Right atrium auricular region (tissue), 2 donors: ENCODE results near the gene DRD4. TPM values are rescaled to one million over a fixed set of nuclear protein-coding genes. Genes with fewer than 3 reads are reported as not detected.

Source experiments
- DNase-seq: peaks from one replicate; pipeline ENCODE4 v3.0.0-alpha.2; 2019; ENCODE audit warnings: low spot score
- H3K27ac ChIP-seq, 2 donors: fragments of 200-600 bp; sonication (generic); 1 replicate in 1 of 2; 2 replicates in 1 of 2; pipeline ENCODE4 v1.5.1; 2016 to 2019
- H3K27me3 ChIP-seq, 2 donors: fragments of 200-600 bp; sonication (generic); one replicate each; pipeline versions ENCODE4 v1.5.1 to v1.6.0; 2017 to 2019
- H3K36me3 ChIP-seq: fragments of 200-600 bp; sonication (generic); one replicate; pipeline ENCODE4 v1.5.1; 2016
- H3K4me1 ChIP-seq, 2 donors: fragments of 200-600 bp; sonication (generic); one replicate each; pipeline versions ENCODE4 v1.5.1 to v1.6.0; 2017 to 2019
- H3K4me3 ChIP-seq, 2 donors: fragments of 200-600 bp; sonication (generic); 1 replicate in 1 of 2; 2 replicates in 1 of 2; pipeline ENCODE4 v1.5.1; 2017 to 2019; ENCODE audit warnings: mild to moderate bottlenecking in 1 of 2, moderate library complexity in 1 of 2
- H3K9me3 ChIP-seq, 2 donors: fragments of 200-600 bp; sonication (generic); one replicate each; pipeline ENCODE4 v1.5.1; 2019
- CTCF ChIP-seq, 2 donors: fragments of 200-600 bp; sonication (generic); IDR thresholded peaks; one replicate each; pipeline ENCODE4 v1.5.1; 2019; ENCODE audit warnings: antibody characterized with exemption in 2 of 2
- total RNA-seq, 2 donors: library from RNA; depleted of rRNA; stranded (reverse); fragments of >200 nt; gene quantifications; one replicate each; pipeline ENCODE4 v1.1.0, GENCODE V29; 2016

Gene DRD4
- total RNA-seq, 2 donors from 2014 or later = not detected

GRCh38 chr11:626475-627307 is 10.4 kb upstream of the DRD4 start, which contains the start of gene SCT:
Gene SCT (minus strand): TSS chr11:627181. CDS start chr11:627143, 38 bp downstream.
- peaks cover 0 to 5% of the 10 kb centered on the region in 2 donors for H3K4me1 ChIP-seq
- H3K27me3 ChIP-seq = peaks cover 0 to 3% of the 10 kb centered on the region in 2 donors
- TF ChIP-seq CTCF (IDR thresholded peaks at IDR 0.05) = no peak
- H3K4me3 ChIP-seq = no peak within 1 kb of the TSS
- H3K36me3 ChIP-seq = no peaks in the 10 kb centered on the region
- no peak for DNase-seq
- H3K9me3 ChIP-seq = no peaks in the 10 kb centered on the region
- H3K27ac ChIP-seq = no peak within 1 kb of the TSS

- no peak for DNase-seq
- Histone ChIP-seq H3K4me3 (no peak overlapping the region), H3K27ac (no peak overlapping the region)
Observed at GRCh38 chr11:627308-627576, 9.8 kb upstream of the DRD4 start.

GRCh38 chr11:628056-628455 is 9.0 kb upstream of the DRD4 start:
- DNase-seq = no peak
- no peak overlapping the region for H3K27ac ChIP-seq
- H3K4me3 ChIP-seq = no peak overlapping the region
- no peaks in the 10 kb centered on the region for H3K36me3 ChIP-seq
- H3K4me1 ChIP-seq = peaks cover 0 to 5% of the 10 kb centered on the region in 2 donors
- peaks cover 0 to 3% of the 10 kb centered on the region in 2 donors for H3K27me3 ChIP-seq
- no peak for TF ChIP-seq CTCF (IDR thresholded peaks at IDR 0.05)
- H3K9me3 ChIP-seq = no peaks in the 10 kb centered on the region

More at GRCh38 chr11:627308-627576, 9.8 kb upstream of the DRD4 start:
- H3K9me3 ChIP-seq = no peaks in the 10 kb centered on the region
- TF ChIP-seq CTCF (IDR thresholded peaks at IDR 0.05) = no peak
- no peaks in the 10 kb centered on the region for H3K36me3 ChIP-seq
- H3K4me1 ChIP-seq = peaks cover 0 to 5% of the 10 kb centered on the region in 2 donors
- H3K27me3 ChIP-seq = peaks cover 0 to 3% of the 10 kb centered on the region in 2 donors

- no peak for TF ChIP-seq CTCF (IDR thresholded peaks at IDR 0.05)
- H3K36me3 ChIP-seq = no peaks in the 10 kb centered on the region
- H3K4me3 ChIP-seq = no peak overlapping the region
- DNase-seq = no peak
- H3K9me3 ChIP-seq = no peaks in the 10 kb centered on the region
- no peak overlapping the region for H3K27ac ChIP-seq
- peaks cover 0 to 5% of the 10 kb centered on the region in 2 donors for H3K4me1 ChIP-seq
- H3K27me3 ChIP-seq = peaks cover 0 to 3% of the 10 kb centered on the region in 2 donors
Observed at GRCh38 chr11:629237-629583, 7.9 kb upstream of the DRD4 start.

GRCh38 chr11:630871-631270 is 6.2 kb upstream of the DRD4 start:
- TF ChIP-seq CTCF (IDR thresholded peaks at IDR 0.05) = no peak
- H3K4me1 ChIP-seq = peaks cover 0 to 5% of the 10 kb centered on the region in 2 donors
- no peak overlapping the region for H3K4me3 ChIP-seq
- no peak for DNase-seq
- H3K9me3 ChIP-seq = no peaks in the 10 kb centered on the region
- H3K36me3 ChIP-seq = no peaks in the 10 kb centered on the region
- H3K27ac ChIP-seq = no peak overlapping the region
- H3K27me3 ChIP-seq = no peaks in the 10 kb centered on the region
